Measurements from ENCODE around the gene ETV5.

The ETV5 gene

DNA sequence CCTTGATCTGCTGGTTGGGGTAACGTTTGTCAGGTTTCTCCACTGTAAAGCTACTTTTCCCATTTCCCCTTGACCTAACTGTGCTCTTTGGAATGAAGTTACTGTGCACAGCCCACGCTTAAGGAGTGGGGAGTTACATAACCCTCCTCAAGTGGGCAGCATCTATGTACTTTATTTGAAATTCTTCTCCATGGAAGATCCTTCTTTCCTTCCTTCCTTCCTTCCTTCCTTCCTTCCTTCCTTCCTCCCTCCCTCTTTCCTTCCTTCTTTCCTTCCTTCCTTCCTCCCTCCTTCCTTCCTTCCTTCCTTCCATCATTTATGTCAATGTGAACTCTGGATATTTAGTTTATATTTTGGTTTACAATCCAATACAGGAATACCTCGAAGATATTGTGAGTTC lies 94.0 kb downstream of the ETV5 start:
- DNase-seq: no peak

- no peak for DNase-seq
Measured at GRCh38 chr3:186013312-186013711, 95.6 kb downstream of the ETV5 start.

- no peak for DNase-seq
Measured at GRCh38 chr3:186012137-186012536, 96.8 kb downstream of the ETV5 start.

DNA sequence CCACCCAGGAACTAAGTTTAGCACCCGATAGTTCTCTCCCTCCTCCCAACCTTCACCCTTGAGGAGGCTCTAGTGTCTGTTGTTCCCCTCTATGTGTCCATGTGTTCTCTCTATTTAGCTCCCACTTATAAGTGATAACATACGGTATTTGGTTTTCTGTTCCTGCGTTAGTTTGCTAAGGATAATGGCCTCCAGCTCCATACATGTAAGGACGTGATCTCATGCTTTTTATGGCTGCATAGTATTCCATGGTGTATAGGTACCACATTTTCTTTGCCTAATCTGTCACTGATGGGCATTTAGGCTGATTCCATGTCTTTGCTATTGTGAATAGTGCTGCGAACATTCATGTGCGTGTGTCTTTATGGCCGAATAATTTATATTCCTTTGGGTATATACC lies 104.2 kb downstream of the ETV5 start:
- no peak for DNase-seq

DNA sequence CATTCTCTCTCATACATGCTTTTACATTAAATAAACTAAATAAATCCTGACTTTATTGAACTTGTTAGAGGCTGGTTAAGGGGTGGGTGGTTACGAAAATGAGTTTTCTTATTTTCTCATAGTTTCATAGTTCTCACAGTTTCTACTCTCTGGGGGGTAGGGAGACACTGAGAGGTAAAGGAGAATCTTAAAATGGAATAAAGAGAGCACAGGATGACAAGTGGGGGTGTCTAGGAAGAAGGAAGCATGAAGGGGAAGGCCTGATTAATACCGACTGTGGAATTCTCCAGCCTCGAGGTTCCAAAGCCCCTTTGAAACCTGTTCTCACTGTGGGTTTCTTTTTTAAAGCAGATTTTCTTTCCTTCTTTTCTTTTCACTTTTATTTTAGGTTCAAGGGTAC lies 104.7 kb downstream of the ETV5 start:
- DNase-seq: no peak

GRCh38 chr3:186003610-186004009 lies 105.3 kb downstream of the ETV5 start:
- DNase-seq: no peak

DNA sequence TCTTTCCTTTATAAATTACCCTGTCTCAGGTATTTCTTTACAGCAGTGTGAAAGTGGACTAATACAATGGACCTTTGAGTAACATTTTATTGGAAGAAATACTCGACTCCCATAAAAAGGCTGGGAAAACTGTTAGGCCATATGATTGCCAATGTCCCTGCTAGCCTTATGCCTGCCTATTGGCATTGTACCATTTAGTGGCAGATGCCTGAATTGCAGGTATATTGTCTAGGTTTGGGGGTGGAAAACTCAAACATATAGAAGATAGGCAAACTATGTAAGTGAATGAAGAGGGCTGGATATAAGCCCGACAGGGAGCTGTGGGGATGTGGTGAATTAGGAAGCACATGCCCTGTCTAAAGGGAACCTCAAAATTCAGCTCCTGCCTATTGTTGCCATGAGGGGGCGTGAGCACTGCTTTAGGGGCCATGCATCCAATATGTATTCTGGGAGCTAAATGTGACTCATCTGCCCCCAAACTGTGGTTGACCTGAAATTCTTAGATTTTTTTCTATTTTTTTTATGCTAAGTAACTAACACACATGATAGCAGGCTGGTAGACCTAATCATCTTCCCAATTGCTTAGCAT lies 105.9 kb downstream of the ETV5 start:
- no peak for DNase-seq

DNA sequence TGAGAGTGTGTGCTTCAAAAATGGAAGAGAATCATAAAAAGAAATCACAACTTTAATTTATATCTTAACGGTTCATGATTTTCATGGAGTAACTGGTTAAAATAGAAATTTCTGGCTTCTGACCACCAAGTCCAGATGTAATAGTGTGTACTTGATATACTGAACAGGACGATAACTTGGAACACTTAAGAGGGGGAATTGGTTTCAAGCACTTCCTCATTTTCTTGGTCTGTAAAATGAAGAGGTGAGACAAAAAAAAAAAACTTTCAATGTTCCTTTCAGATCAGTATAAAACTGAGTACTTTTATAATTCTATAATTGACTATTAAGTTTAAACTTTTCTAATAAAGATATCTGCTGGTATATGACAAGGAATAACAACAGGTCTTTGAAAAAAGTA lies 107.0 kb downstream of the ETV5 start:
- DNase-seq: no peak

DNA sequence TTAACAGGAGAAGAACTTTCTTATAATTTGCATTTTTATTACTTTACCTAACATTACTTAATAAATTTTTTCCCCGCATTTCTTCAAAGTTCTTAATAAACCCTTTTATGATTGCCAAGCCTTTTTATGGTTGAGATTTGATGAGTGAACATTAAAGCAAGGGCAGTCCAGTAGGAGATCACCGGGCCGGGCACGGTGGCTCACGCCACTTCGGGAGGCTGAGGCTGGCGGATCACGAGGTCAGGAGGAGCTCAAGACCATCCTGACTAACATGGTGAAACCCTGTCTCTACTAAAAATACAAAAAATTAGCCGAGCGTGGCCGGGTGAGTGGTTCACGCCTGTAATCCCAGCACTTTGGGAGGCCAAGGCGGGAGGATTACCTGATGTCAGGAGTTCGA lies 109.7 kb downstream of the ETV5 start:
- DNase-seq: no peak

DNA sequence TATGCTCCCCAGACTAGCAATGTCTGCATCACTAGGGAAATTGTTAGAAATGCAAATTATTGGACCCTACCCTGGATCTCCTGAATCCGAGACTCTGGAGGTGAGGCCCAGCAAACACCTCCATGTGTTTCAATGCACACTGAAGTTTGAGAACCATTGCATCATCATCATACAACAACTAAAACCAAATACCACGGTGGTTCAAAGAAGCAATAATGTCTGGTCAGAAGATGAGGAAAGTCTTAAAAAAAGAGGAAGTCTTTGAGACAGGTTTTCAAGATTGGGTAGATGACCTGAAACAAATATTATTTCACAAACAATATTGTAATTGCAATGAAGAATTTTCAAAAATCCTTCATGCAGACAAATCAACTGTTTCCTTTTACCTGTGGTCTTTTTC lies 110.8 kb downstream of the ETV5 start:
- no peak for DNase-seq

DNA sequence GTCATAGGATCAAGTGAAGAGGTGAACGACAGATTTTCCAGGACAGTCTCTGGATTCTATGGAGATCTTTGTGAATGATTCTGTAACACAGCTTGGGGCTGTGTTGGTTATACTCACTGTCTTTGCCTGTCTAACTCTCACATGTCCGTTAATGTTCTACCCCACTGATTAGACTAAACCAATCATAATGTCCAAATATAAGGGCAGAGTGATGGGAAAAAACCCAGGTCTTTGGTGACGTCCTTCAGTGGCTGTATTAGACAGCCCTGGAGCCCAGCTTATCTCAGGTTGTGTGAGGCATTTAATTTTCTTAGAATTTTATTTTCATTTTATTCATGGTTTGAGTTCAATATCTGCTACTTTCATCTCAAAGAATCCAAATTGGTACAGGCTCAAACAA lies 111.8 kb downstream of the ETV5 start:
- no peak for DNase-seq

Data from COR-L47 (cell line).